NCI-H526 (cell line): ENCODE measurements around the gene KIF23.
A peak's percentile ranks its signal among the peaks of the same experiment; 100 is the strongest.

ENCODE experiments used
- DNase-seq, 2 experiments: peaks; one replicate each; lab custom pipeline; 2025; lab: John Stamatoyannopoulos, UW

The KIF23 gene

GRCh38 chr15:69466733-69467132, 52.6 kb downstream of the KIF23 start:
- DNase-seq = no peak

GRCh38 chr15:69467636-69468035, 53.5 kb downstream of the KIF23 start:
- no peak for DNase-seq

GRCh38 chr15:69468241-69469121, 54.3 kb downstream of the KIF23 start:
- DNase-seq = peak; percentile 30 to 57

- no peak for DNase-seq
Observed at GRCh38 chr15:69469467-69470201, 55.5 kb downstream of the KIF23 start.

- DNase-seq = no peak
Observed at GRCh38 chr15:69472046-69472445, 57.9 kb downstream of the KIF23 start.

GRCh38 chr15:69472562-69472961, 58.4 kb downstream of the KIF23 start:
- no peak for DNase-seq

- DNase-seq = no peak
Observed at GRCh38 chr15:69474291-69474690, 60.1 kb downstream of the KIF23 start.

GRCh38 chr15:69474846-69475455, 60.8 kb downstream of the KIF23 start:
- no peak for DNase-seq

- DNase-seq = peak; percentile 22 to 81
Observed at GRCh38 chr15:69475769-69476358, 61.7 kb downstream of the KIF23 start.

GRCh38 chr15:69476704-69477473, 62.7 kb downstream of the KIF23 start:
- no peak for DNase-seq

GRCh38 chr15:69478259-69478781, 64.2 kb downstream of the KIF23 start:
- DNase-seq = peak; percentile 64 to 88

GRCh38 chr15:69479081-69479480, 64.9 kb downstream of the KIF23 start:
- no peak for DNase-seq

GRCh38 chr15:69479971-69480370, 65.8 kb downstream of the KIF23 start:
- DNase-seq = no peak

GRCh38 chr15:69480932-69481331, 66.8 kb downstream of the KIF23 start:
- no peak for DNase-seq

GRCh38 chr15:69482686-69483256, 68.6 kb downstream of the KIF23 start:
- DNase-seq = peak; percentile 5 to 46

- no peak for DNase-seq
Observed at GRCh38 chr15:69484837-69485236, 70.7 kb downstream of the KIF23 start.

- DNase-seq = no peak
Observed at GRCh38 chr15:69486481-69487110, 72.4 kb downstream of the KIF23 start.

- DNase-seq = no peak
Observed at GRCh38 chr15:69489073-69489571, 75.0 kb downstream of the KIF23 start.

GRCh38 chr15:69490356-69491037, 76.3 kb downstream of the KIF23 start:
- DNase-seq = no peak
